ENCODE results near the gene GNG7. TPM values are rescaled to one million over a fixed set of nuclear protein-coding genes. Genes with fewer than 3 reads are reported as not detected.

GNG7 gene
- total RNA-seq, 6 experiments from 2014 or later = 1.3 to 3.7 (median 2.3) TPM

DNA sequence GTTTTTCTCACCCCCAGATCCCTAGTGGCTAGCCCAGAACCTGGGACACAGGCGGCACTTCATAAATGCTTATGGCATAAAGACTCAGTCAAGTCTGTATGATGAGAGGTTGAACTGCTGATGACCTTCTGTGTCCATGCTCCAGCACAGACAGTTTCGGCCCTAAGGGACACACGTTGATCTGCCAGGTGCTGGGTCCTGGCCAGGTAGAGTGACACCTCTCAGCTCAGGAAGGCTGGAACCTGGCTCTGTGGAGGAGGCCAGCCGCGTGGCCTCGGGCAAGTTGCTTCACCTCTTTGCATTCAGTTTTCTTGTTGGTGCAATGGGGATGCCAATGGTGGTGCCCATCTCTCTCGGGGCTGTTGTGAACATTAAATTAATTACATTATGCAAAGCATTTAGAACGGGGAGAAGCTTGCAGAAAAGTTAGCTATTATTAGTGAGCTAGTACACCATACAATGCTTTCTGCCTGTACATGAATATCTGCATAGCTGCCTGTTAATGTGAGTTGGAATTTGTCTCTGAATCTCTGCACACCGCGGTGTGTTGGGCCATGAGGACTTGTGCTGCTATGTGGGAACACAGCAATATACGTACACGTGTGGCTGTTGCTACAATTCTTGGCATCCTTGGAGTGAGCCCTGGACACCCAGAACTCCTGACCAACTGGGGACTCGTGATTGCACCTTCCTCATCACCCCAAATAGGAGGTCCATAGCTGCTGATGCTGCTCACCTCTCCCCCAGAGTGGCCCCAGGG lies 218.1 kb downstream of the GNG7 start:
- H3K27me3 ChIP-seq = no peaks in the 10 kb centered on the region
- TF ChIP-seq POLR2A (IDR thresholded peaks at IDR 0.05) = no peak
- 44% methylated on average over 4 of the region's 13 CpGs for WGBS (ENCODE audit: insufficient coverage, low coverage, low lambda C conversion rate, missing lambda C conversion rate)
- intact Hi-C loops (cut with DNase I) = loop anchor here in 1 of 2 donors (10.0 kb wide), 1 partner anchor 50 kb away; no protein-coding TSS in a partner anchor
- DNase-seq (peak; percentile 42 to 90 (median 80)), ATAC-seq (peak in 3 of 4 donors; percentile 36 to 55 (median 54))
- H3K27ac ChIP-seq = peak overlapping the region in 1 of 3 donors; percentile 8
- H3K4me1 ChIP-seq = peaks cover 0 to 16% (median 0%) of the 10 kb centered on the region in 4 donors
- H3K9me3 ChIP-seq = no peaks in the 10 kb centered on the region
- H3K36me3 ChIP-seq = no peaks in the 10 kb centered on the region
- no peak overlapping the region for H3K4me3 ChIP-seq

DNA sequence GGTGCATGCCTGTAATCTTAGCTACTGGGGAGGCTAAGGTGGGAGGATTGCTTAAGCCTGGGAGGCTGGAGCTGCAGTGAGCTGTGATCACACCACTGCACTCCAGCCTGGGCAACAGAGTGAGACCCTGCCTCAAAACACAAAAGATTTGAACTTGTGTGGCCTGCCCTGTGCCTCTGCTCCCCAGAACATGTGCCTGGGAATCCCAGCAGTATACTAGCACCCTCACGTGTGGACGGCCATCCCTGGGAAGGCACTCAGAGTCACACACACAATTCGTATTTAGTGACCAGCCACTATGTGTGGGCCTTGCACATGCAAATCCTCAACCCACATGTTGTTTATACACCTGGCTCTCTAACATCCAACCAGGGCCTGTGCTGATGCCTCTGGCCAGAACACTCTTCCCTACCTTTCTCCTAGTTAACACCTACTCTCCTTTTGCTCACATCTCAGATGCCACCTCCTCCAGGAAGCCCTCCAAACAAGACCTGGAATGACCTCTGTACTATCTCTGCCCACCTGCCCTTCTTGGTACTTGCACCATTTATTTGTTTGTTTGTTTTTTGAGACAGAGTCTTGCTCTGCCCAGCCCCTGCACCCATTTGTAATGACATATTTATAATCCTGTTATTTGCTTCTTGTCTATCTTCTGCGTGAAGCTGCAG lies 218.9 kb downstream of the GNG7 start:
- 62% methylated on average over 1 of the region's 4 CpGs for WGBS (ENCODE audit: insufficient coverage, low coverage, low lambda C conversion rate, missing lambda C conversion rate)
- intact Hi-C loops (cut with DNase I) = loop anchor here in 1 of 2 donors (10.0 kb wide), 1 partner anchor 51 kb away; no protein-coding TSS in a partner anchor
- Histone ChIP-seq H3K27me3 (no peaks in the 10 kb centered on the region), H3K36me3 (no peaks in the 10 kb centered on the region), H3K27ac (peak overlapping the region in 1 of 3 donors; percentile 8), H3K4me1 (peaks cover 0 to 8% (median 0%) of the 10 kb centered on the region in 4 donors), H3K4me3 (no peak overlapping the region), H3K9me3 (no peaks in the 10 kb centered on the region)
- no peak for TF ChIP-seq CTCF (IDR thresholded peaks at IDR 0.05)
- TF ChIP-seq POLR2A (IDR thresholded peaks at IDR 0.05) = no peak
- ATAC-seq = no peak
- no peak for DNase-seq

GRCh38 chr19:2483084-2483483 lies 219.4 kb downstream of the GNG7 start:
- intact Hi-C loops (cut with DNase I) = loop anchor here in 1 of 2 donors (10.0 kb wide), 1 partner anchor 52 kb away; no protein-coding TSS in a partner anchor

GRCh38 chr19:2482354-2483038 lies 220.0 kb downstream of the GNG7 start:
- Histone ChIP-seq H3K36me3 (peaks cover 0 to 7% (median 4%) of the 10 kb centered on the region in 4 donors), H3K4me1 (peaks cover 0 to 2% (median 0%) of the 10 kb centered on the region in 4 donors), H3K4me3 (no peak overlapping the region), H3K27ac (no peak overlapping the region), H3K9me3 (no peaks in the 10 kb centered on the region), H3K27me3 (no peaks in the 10 kb centered on the region)
- WGBS (ENCODE audit: insufficient coverage, low coverage, low lambda C conversion rate, missing lambda C conversion rate) = 71% methylated on average over 10 of the region's 12 CpGs
- no peak for TF ChIP-seq POLR2A (IDR thresholded peaks at IDR 0.05)
- TF ChIP-seq CTCF (IDR thresholded peaks at IDR 0.05) = no peak
- intact Hi-C loops (cut with DNase I) = loop anchor here in 1 of 2 donors (10.0 kb wide), 1 partner anchor 52 kb away; no protein-coding TSS in a partner anchor
- DNase-seq = no peak
- ATAC-seq = no peak

More at GRCh38 chr19:2483084-2483483, 219.4 kb downstream of the GNG7 start:
- Histone ChIP-seq H3K27ac (no peak overlapping the region), H3K9me3 (no peaks in the 10 kb centered on the region), H3K4me3 (no peak overlapping the region), H3K4me1 (peaks cover 0 to 3% (median 0%) of the 10 kb centered on the region in 4 donors), H3K36me3 (peaks cover 0 to 1% (median 0%) of the 10 kb centered on the region in 4 donors), H3K27me3 (no peaks in the 10 kb centered on the region)
- ATAC-seq = no peak
- DNase-seq = no peak
- TF ChIP-seq CTCF (IDR thresholded peaks at IDR 0.05) (no peak), POLR2A (IDR thresholded peaks at IDR 0.05) (no peak)
- 87% methylated on average over 6 of the region's 6 CpGs for WGBS (ENCODE audit: insufficient coverage, low coverage, low lambda C conversion rate, missing lambda C conversion rate)

Measured in right lobe of liver (tissue), 6 donors.